NCI-H187 treated with DMSO at 0.1 percent for 48 hours (cell line): ENCODE data around the gene SPTB.
A peak's percentile ranks its signal among the peaks of the same experiment; 100 is the strongest.

ENCODE experiments used
- DNase-seq: peaks from one replicate; lab custom pipeline; 2025; lab: John Stamatoyannopoulos, UW

The SPTB gene

DNA sequence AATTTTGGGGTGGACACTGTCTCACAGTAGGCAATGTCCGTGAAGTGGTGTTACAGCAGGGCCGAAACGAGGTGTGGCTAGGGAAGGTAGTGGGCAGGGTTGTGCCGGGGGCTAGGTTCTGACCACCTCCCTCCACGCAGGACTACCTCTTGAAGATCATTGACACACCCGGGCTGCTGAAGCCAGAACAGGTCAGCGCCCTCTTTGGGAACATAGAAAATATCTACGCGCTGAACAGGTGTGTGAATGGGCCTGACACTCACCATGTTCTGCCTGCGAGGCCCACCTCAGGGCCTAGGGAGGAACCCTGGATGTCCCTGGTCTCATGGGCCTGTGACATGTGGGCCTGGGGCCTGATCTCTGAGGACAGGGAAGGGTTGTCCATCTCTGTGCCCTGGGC is 150.9 kb downstream of the SPTB start:
- DNase-seq, result no peak

- DNase-seq, result no peak
Observed at GRCh38 chr14:64728106-64728505, 151.6 kb downstream of the SPTB start.

DNA sequence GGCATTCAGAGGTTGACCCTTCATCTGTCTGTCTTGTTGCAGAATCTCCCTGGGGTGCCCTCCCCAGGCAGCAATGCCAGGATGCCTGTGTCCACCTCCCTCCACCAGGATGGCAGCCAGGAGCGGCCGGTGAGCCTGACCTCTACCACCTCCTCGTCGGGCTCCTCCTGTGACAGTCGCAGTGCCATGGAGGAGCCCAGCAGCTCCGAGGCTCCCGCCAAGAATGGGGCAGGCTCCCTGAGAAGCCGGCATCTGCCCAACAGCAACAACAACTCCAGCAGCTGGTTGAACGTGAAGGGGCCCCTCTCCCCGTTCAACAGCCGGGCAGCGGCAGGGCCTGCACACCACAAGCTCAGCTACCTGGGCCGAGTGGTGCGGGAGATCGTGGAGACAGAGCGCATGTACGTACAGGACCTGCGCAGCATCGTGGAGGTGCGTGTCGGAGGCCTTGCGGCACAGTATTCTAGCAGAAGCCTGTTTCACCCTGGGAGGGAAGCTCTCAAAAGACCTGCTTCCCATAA is 152.1 kb downstream of the SPTB start:
- no peak for DNase-seq

DNA sequence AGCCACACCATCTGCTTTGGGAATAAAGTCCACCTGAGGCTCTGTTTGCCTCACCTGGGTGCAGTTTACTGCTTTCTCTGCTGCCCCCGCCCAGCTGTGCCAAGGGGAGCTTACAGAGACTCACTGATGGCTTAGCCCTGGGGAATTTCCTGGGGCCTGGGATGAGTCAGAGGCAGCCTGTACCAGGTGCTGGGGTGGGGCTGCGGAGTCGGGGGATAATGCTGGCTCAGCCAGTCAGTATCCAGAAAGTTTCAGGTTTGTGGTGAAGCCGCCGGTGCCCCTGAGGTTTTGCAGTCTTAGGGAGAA is 153.2 kb downstream of the SPTB start:
- DNase-seq, result no peak

- DNase-seq, result no peak
Observed at GRCh38 chr14:64725879-64726584, 153.7 kb downstream of the SPTB start.

GRCh38 chr14:64725261-64725815 is 154.4 kb downstream of the SPTB start:
- no peak for DNase-seq

GRCh38 chr14:64724578-64724930 is 155.2 kb downstream of the SPTB start:
- no peak for DNase-seq

- peak; percentile 69 for DNase-seq
Observed at GRCh38 chr14:64723691-64724577, 155.8 kb downstream of the SPTB start.

DNA sequence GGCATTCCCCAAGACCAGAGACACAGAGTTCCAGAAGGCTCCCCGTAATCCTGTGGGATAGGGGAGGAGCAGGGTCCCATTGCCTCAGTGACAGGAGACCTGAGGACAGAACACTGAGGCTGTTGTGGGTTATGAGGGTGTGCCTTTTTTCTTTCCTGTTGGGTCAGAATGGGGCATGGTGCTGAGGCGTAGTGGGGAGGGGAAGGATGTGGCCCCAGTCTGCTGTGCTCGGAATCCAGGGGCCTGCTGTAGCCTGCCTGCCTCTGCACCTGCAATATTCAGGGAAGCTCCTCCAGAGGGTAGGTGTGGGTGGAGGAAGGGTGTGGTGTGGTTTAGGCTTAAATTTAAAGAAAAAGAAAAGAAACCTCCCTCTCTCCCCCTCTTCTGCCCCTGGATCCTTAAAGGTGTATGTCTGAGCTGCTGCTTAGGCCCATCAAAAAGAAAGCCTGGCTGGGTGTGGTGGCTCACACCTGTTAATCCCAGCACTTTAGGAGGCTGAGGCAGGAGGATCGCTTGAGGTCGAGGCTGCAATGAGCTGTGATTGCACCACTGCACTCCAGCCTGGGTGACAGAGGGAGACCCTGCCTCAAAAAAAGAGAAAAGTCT is 156.8 kb downstream of the SPTB start:
- DNase-seq, result no peak

DNA sequence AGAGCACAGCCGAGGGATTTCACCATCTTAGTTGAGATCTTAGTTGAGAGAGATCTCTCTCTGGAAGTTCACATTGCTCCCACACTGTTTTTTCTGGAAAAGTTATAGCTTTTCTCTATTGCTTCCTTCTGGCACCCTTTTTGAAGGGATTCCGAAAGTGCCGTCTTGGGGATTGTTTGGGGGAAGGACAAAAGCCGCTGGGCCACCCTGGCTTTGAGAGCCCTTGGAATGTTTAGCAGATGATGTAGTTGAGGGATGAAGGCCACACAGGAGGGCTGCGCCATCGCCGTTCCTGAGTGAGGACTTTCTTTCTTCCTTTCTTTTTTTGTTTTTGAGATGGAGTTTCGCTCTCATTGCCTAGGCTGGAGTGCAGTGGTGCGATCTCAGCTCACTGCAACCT is 157.8 kb downstream of the SPTB start:
- no peak for DNase-seq

- no peak for DNase-seq
Observed at GRCh38 chr14:64721391-64721791, 158.3 kb downstream of the SPTB start.

- DNase-seq, result no peak
Observed at GRCh38 chr14:64720131-64720576, 159.6 kb downstream of the SPTB start.

DNA sequence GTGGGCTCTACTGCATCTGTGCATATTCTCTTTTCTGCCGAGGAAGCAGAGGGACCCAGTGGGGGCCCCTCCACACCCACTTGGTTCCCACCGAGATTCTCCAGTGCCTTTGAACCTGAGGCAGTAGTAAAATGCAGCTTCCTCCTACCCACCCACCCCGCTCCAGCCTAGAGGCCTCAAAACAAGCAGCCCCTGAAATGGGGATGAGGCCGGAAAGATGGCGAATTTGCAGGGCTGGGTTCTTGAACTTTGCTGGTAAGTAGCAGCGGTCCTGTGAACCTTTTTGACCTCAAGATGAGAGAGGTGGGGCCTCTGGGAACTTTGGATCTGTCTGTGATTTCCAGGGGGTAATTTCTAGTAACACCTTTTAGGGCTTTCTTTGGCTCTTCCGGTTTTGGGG is 160.1 kb downstream of the SPTB start:
- DNase-seq, result no peak

- DNase-seq, result no peak
Observed at GRCh38 chr14:64718762-64719161, 160.9 kb downstream of the SPTB start.

DNA sequence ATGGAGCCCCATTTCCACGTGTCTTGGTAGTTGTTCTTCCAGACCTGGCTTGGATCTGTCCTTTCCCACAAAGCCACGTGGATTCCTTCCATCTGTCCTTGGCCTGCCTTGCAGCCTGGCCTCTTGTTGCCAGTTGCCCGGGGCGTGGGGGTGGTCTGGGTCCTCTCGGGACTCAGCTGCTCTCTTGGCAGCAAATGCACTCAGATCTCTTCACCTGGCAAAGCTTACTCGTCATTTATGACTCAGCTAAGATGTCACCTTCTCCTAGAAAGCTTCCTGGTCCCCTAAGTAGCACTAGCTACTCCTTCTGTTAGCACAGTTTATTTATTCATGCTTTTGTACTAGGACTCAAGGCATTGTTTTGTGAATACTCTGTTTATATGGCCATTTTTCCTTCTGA is 161.8 kb downstream of the SPTB start:
- no peak for DNase-seq

DNA sequence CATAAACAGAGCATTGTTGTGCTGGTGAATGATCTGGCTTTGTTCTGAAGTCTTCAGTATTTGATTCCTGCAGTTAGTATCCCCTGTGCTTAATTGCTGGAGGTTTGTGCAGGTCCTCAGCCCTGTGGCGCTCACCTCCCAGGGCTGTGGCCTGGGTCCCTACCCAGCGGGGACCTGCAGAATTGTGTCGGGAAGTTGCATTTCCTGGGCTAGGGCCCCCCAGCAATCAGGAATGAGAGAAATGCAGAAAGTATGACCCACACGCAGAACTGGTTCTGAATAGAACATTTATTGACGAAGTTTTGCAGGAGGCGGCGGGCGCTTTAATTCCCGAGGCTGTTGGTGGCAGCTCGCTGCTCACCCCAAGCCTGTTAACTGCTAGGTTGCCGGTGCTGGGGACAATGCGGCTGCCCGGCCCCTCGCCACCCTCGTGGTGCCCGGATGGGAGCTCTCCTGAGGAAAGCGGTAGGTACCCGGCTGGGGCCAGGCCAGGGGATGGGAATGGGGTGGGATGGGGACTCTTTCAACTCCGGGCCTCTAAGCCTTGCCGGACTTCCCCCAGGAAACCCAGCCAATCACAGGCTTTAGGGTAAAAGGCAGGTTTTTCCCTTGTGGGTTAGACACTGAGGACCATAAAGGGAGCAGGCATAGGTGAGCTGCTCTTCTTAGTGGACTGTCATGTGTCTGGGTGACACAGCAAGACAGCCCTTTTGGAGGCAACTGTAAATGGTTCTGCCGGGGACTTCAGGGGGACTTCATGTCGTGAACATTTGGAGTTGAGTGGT is 163.9 kb downstream of the SPTB start:
- DNase-seq, result no peak

GRCh38 chr14:64715146-64715627 is 164.5 kb downstream of the SPTB start:
- DNase-seq, result no peak

DNA sequence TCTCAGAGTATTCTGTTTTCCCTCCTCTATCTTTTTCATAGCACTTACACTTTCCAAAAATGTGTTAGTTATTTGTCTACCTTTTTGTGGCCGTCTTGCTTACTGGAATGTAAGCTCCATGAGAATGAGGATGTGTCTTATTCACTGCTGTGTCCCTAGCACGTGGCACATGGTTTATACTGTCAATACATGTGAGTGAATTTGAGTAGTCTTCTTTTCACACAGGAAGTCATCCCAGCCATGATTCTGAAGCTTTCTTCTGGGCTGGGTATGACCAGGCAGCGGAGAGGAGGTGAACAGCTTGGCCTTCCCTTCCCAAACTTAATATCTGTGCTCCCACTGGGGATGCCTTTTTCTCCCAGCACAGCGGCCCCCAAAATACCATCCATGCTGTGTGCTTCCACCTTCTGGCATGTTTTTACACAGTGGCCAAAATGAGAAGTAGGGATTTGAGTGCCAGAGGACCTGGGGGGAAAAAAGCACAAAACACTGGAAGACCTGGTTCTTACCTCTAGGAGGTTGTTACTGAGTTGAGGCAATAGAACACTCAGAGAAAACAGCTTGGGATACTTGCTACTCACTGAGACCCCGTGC is 165.2 kb downstream of the SPTB start:
- DNase-seq, result no peak

DNA sequence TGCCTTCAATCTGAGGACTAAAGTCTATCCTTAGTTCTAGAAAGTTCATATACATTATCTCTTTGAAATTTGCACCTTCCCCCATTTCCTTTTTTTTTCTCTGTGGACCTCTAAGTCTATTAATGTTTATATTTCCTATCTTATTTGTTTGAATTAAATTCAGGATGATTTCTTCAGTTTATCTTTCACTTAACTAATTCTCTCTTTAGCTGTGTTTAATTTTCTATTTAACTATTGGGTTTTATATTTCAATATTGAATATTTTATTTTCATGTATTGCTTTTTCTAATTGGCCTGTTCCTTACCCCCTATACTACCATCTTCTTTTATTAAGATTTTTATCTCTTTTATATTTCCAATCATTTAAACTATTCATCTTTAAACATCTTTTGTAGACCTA is 166.0 kb downstream of the SPTB start:
- no peak for DNase-seq

DNA sequence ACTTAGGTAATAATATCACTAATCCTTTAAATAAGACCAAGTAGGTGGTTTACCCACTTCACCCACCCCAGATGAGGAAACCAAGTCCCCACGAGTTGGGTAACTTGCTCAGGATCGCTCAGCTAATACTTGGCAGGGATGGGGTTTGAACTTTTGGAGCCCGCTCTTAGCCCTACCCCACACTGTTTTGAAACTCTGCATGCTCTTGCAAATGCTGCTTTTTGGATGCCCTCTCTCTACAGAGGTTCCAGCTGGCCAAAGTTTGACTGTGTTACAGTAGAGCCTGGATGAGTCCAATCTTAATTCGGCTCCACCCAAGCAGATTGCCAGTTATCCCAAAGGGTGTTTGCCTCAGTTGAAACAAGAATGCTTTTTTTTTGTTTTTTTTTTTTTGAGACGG is 168.7 kb downstream of the SPTB start:
- DNase-seq, result no peak

DNA sequence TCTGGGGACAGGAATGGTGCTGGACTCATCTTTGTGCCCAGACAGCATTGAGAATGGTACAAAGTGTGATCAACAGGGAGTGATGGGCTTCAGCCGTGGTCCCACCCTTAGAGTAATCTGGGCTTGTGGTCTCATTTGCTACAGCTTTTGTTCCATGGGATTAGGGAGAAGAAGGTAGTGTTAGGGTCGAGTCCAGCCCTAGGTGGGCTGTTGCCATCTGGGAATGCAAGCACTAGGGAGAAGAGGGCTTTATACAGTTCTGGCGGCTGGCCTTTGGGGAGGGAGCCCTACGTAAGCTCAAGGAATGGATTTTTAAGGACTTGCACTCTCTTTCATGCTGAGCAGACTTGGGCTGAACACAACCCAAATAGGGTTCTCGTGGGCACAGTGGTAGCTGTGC is 170.6 kb downstream of the SPTB start:
- DNase-seq, result no peak
